Activated T-helper 2 cell treated with anti-CD3 and anti-CD28 coated beads, Interferon-gamma antibody, Interleukin-2, Interleukin-4, amounts not matched to agents 10 μg/mL and 5 μg/mL and 100 μg/mL, durations not matched to agents 14 hours and 24 hours and 36 hours (primary cell): Measurements from ENCODE around the gene RASEF. TPM values are rescaled to one million over a fixed set of nuclear protein-coding genes. Genes with fewer than 3 reads are reported as not detected.

Experiments used
- DNase-seq: peaks from one replicate; pipeline ENCODE4 v3.0.0; 2021; ENCODE audit warnings: low spot score
- H3K27ac Mint-ChIP-seq: one replicate; pipeline ENCODE4 v1.8.0; 2021; ENCODE audit warnings: mixed read lengths
- H3K27me3 Mint-ChIP-seq: one replicate; pipeline ENCODE4 v1.8.0; 2021; ENCODE audit warnings: low read depth, mixed read lengths
- H3K36me3 Mint-ChIP-seq: one replicate; pipeline ENCODE4 v1.8.0; 2021; ENCODE audit warnings: low read depth, mixed read lengths
- H3K4me1 Mint-ChIP-seq: one replicate; pipeline ENCODE4 v1.8.0; 2021; ENCODE audit warnings: low read depth, mixed read lengths
- H3K4me3 Mint-ChIP-seq: one replicate; pipeline ENCODE4 v1.8.0; 2021; ENCODE audit warnings: low read depth, mild to moderate bottlenecking, moderate library complexity, mixed read lengths
- H3K9me3 Mint-ChIP-seq: one replicate; pipeline ENCODE4 v1.8.0; 2021; ENCODE audit warnings: mixed read lengths
- intact Hi-C: fragments of 100-400 bp; cut with micrococcal nuclease; formaldehyde crosslinking; loops from one replicate; pipeline ENCODE4 v1.15.1; 2023
- total RNA-seq: library from RNA; stranded (reverse); gene quantifications from 2 replicates; pipeline ENCODE4 v1.2.3, GENCODE V29; 2022

RASEF gene
- total RNA-seq, 1 donor from 2014 or later: not detected

DNA sequence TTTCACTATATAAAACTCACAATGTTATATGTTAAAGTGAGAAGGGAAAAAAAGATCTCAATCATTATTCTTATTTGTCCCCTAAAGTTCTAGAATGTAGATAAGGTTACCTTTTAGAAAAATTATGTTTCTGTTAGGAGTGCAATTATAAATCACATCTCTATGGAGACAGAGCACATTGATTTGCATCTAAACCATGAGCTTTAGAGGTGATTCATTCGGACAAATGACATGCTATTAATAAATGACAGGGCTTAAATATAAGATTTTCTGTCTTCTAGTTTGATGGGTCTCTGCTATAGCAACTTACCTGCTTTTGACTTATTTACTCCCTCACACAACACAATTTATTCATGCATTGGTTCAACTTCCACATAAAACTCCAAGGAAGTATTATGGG lies 39.8 kb downstream of the RASEF start:
- Mint-ChIP-seq H3K27me3 (no peaks in the 10 kb centered on the region), H3K9me3 (no peaks in the 10 kb centered on the region), H3K4me3 (no peak overlapping the region), H3K36me3 (no peaks in the 10 kb centered on the region), H3K4me1 (no peaks in the 10 kb centered on the region), H3K27ac (no peak overlapping the region)
- DNase-seq: no peak
- intact Hi-C loops: no loop called here

DNA sequence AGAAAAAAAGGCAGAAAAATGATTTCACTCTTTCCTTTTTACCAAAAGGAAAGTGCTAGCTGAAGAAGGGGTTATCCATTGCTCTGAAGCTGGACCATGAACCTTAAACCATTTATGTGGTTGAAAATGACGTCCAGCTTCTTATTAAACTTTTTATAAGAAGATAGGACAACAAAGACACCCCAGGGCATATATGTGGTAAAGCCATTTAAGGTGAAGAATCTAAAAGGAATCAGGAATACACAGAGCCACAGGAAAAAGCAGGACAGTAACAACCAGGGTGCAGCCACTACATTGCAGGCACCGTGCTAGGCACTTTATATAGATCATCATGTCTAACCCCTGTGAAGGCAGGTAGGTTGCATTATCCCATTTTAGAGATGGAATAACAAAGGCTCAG lies 42.1 kb downstream of the RASEF start:
- no peak overlapping the region for H3K27ac Mint-ChIP-seq
- DNase-seq: no peak
- no peaks in the 10 kb centered on the region for H3K9me3 Mint-ChIP-seq
- H3K4me1 Mint-ChIP-seq: no peaks in the 10 kb centered on the region
- no peaks in the 10 kb centered on the region for H3K36me3 Mint-ChIP-seq
- no peaks in the 10 kb centered on the region for H3K27me3 Mint-ChIP-seq
- H3K4me3 Mint-ChIP-seq: no peak overlapping the region
- intact Hi-C loops: no loop called here

DNA sequence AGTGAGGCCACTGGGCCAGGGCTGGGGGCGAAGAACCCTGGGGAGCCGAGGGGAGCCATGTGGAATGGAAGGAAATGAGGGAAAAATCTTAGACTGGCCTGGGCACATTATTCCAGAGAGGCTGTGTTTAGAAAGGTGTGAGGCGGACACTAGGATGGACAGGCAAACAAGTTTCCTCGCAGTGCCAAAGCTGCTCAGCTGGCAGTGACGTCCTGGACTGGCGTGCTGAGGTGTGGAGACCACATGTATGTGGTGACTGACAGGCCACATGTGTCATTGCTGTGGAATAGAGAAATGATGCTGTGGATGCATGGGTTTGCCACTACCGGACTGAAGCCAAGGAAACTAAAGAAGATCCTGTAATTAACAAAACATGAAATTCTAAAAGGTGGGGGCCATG lies 42.6 kb downstream of the RASEF start:
- H3K4me1 Mint-ChIP-seq: no peaks in the 10 kb centered on the region
- H3K27ac Mint-ChIP-seq: no peak overlapping the region
- no peaks in the 10 kb centered on the region for H3K27me3 Mint-ChIP-seq
- intact Hi-C loops: no loop called here
- no peaks in the 10 kb centered on the region for H3K9me3 Mint-ChIP-seq
- H3K4me3 Mint-ChIP-seq: no peak overlapping the region
- DNase-seq: no peak
- H3K36me3 Mint-ChIP-seq: no peaks in the 10 kb centered on the region

DNA sequence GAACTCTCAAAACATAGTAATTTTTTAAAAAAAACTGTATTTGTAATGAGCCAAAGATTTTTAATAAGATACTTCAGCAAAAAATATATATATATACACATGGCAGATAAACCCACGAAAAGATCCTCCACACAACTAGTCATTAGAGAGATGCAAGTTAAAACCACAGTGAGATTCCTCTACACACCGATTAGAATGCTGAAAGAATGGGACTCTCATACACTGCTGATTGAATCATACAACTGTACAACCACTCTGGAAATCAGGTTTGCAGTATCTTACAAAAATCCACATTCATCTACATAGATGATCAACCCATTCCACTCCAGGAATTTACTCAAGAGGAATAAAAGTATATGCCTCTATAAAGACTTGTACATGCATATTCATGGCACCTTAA lies 43.7 kb downstream of the RASEF start:
- H3K36me3 Mint-ChIP-seq: no peaks in the 10 kb centered on the region
- H3K4me3 Mint-ChIP-seq: no peak overlapping the region
- H3K4me1 Mint-ChIP-seq: no peaks in the 10 kb centered on the region
- DNase-seq: no peak
- no peaks in the 10 kb centered on the region for H3K27me3 Mint-ChIP-seq
- H3K9me3 Mint-ChIP-seq: no peaks in the 10 kb centered on the region
- intact Hi-C loops: no loop called here
- H3K27ac Mint-ChIP-seq: no peak overlapping the region

DNA sequence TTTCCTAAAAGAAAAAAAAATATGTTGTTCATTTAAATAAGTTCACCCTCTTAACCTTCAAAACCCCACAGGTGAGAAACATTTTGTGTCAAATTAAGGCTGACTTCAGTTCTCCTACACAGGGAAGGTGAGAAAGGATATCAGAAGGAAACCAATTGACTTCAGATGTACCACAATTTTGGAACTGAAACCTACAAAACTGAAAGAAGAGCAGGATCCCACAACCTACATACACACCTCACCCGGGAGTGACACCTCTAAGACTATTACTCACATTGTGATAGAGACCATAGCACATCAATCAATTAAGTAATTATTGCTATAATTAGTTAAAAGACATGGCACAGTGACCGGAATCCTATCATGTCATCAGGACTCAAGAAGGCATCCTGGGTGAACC lies 47.0 kb downstream of the RASEF start:
- H3K27ac Mint-ChIP-seq: no peak overlapping the region
- no peaks in the 10 kb centered on the region for H3K9me3 Mint-ChIP-seq
- H3K4me1 Mint-ChIP-seq: peaks cover 3% of the 10 kb centered on the region
- no peaks in the 10 kb centered on the region for H3K36me3 Mint-ChIP-seq
- no peak for DNase-seq
- no peak overlapping the region for H3K4me3 Mint-ChIP-seq
- no peaks in the 10 kb centered on the region for H3K27me3 Mint-ChIP-seq
- intact Hi-C loops: no loop called here

DNA sequence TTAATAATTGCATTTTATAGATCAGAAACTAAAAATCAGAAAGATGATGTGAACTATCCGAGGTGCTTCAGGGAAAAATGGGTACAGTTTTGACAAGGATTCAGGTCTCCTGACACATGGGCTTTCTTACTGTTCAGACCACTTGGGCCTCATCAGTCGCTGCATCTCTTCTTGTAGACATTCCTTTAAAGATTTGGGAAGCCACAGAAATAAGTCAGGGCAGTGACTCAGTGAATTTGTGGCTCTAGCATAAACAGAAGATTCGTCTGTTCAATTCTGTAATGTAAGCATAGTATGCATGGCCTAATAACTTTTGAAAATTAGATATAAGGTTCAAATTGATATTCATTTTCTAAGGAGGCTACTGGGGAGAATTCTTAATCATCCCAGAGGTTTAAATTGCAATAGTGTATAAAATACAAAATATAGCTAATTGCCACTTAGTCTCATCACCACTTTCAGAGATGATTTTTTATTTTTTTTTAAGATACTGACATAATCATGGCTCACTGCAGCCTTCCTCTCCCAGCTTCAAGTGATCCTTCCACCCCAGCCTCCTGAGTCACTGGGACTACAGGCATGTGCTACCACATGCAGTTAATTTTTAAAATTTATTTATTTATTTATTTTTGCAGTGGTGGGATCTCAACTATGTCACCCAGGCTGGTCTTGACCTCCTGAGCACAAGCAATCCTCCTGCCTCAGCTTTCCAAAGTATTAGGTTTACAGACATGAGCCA lies 48.9 kb downstream of the RASEF start:
- intact Hi-C loops: no loop called here
- Mint-ChIP-seq H3K36me3 (no peaks in the 10 kb centered on the region), H3K9me3 (no peaks in the 10 kb centered on the region), H3K4me3 (no peak overlapping the region), H3K27me3 (peaks cover 4% of the 10 kb centered on the region), H3K27ac (no peak overlapping the region), H3K4me1 (peaks cover 3% of the 10 kb centered on the region)
- DNase-seq: no peak

DNA sequence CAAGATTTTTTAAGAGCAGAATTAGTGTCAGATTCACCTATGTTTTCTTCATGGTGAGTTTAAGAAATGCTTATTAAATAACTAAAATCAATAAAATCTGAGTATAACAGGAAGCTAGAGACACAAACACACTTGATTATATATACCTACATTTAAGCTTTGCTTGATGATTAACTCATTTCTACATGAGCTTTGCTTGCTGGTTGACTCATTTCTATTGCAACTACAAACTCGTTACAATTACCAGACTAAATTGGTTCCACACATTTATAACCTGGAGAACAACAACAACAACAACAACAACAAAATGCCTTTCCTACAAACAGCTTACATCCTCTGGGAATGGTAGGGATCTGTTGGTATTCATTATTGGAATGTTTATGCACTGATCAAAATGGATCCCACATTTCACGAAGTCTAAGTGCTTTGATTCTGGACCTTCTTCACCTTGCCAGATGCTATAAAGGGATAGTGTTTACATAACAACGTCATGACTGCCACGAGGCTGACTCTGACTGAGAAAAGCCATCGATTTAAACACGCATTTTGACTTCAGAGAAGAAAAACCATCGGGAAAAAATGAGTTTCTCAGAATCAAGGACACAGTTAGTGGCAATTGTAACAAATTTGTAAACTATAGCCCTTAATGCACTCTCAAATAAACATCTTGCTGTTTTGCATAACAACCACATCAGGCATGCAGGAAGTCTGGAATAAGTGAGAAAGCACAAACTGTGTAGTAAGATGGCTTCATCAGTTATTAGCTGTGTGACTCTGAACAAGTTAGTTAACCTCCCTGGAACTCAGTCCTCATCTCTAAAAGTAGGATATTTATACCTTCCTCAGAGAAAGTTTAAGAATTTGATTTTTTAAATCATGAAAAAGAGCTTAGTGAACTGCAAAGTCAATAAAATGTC lies 49.8 kb downstream of the RASEF start:
- peaks cover 3% of the 10 kb centered on the region for H3K4me1 Mint-ChIP-seq

DNA sequence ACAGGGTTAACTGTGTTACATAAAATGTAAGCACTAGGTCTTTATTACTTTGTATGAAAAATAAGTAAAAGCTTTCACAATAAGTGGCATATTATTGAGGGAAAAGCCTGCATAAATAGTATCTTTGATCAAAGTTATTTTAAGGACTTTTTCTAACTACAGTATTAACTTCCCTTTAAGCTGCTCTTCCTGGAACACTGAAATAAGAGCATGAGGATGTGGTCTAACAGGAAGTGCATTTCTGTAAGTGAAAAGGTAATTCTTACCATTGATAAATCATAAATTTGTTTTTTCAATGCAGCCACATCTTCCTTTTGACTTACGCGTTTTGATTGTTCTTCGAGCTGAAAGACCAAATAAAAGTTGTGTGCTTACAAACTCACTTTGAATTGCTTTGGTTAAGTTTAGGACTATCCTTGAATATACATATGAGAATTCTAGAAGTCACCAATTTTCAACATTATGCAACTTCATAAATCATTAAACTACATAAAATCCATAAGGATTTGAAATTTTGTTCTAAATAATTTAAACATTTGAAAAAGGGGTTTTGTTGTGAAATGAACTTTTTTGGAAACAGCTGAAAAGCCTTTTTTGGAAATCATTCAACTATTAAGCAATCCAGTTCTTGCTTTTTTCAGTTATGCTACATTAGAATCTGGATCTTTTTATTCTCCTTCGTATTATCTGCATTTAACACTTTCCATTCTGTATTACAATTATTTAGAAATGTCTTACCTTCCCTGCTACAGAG lies 50.6 kb downstream of the RASEF start:
- no peak overlapping the region for H3K27ac Mint-ChIP-seq
- no peak for DNase-seq
- H3K36me3 Mint-ChIP-seq: no peaks in the 10 kb centered on the region
- intact Hi-C loops: no loop called here
- H3K4me1 Mint-ChIP-seq: peaks cover 3% of the 10 kb centered on the region
- no peaks in the 10 kb centered on the region for H3K9me3 Mint-ChIP-seq
- H3K27me3 Mint-ChIP-seq: peaks cover 4% of the 10 kb centered on the region
- H3K4me3 Mint-ChIP-seq: no peak overlapping the region

More for the DNA sequence above, 49.8 kb downstream of the RASEF start:
- Mint-ChIP-seq H3K27me3 (peaks cover 4% of the 10 kb centered on the region), H3K4me3 (no peak overlapping the region), H3K36me3 (no peaks in the 10 kb centered on the region), H3K27ac (no peak overlapping the region), H3K9me3 (no peaks in the 10 kb centered on the region)
- intact Hi-C loops: no loop called here
- DNase-seq: no peak

DNA sequence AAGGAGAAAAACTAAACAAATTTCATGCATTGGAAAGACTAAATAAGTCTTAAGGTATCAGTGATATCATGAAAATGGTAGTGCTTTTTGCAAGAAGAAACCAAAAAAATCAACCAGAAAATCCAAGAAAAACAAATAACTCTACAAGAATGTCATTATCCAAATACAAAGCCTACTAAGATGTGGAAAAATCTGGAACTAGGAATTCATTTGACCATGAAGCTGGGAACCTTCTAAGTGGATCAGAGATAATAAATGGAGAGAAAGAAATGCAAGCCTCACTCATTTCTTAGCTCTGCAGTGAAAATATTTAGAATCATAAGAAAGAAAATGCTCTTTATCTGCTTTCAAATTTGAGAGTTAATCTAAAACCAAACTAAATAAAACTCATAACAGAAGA lies 51.3 kb downstream of the RASEF start:
- Mint-ChIP-seq H3K4me3 (no peak overlapping the region), H3K4me1 (peaks cover 3% of the 10 kb centered on the region), H3K27me3 (peaks cover 4% of the 10 kb centered on the region), H3K9me3 (no peaks in the 10 kb centered on the region), H3K36me3 (no peaks in the 10 kb centered on the region), H3K27ac (no peak overlapping the region)
- DNase-seq: no peak
- intact Hi-C loops: no loop called here

DNA sequence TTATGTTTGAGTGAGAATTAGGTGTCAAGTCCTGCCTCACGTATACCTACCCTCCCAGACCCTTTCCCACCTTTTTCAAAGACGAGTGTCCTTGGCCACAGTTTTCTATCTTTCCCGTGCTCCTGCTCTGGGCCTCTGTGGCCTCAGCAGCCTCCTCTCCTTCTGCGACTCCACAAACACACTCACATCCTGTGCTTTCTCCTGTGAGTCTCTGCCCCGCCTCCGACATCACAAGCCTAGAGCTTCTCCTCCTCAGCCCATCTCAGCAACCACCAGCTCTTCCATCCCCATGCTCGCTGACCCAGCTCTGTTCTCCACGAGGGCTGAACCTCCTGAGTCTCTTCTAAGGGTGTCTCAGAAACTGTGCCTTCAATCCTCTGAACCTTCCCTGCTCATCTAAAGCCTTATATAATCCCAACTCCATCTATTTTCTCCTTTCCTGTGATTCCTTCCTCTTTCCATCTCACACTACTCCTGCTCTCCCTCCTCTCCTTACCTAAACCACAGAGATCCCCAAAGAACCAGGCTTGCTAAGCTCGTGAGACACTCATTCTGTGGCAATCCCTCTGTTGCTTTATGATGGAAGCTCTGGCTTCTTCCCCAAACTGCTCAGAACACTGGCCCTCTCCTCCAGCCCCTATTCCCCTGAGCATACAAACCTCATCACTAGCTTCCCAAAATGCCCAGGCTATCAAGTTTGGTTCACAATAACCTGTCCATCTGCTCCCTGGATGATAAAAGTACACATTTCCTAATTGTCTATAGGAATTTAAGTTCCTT lies 55.2 kb downstream of the RASEF start:
- no peak for DNase-seq
- H3K36me3 Mint-ChIP-seq: no peaks in the 10 kb centered on the region
- H3K4me1 Mint-ChIP-seq: peaks cover 3% of the 10 kb centered on the region
- peaks cover 4% of the 10 kb centered on the region for H3K27me3 Mint-ChIP-seq
- intact Hi-C loops: no loop called here
- H3K27ac Mint-ChIP-seq: no peak overlapping the region
- H3K4me3 Mint-ChIP-seq: no peak overlapping the region
- H3K9me3 Mint-ChIP-seq: no peaks in the 10 kb centered on the region

DNA sequence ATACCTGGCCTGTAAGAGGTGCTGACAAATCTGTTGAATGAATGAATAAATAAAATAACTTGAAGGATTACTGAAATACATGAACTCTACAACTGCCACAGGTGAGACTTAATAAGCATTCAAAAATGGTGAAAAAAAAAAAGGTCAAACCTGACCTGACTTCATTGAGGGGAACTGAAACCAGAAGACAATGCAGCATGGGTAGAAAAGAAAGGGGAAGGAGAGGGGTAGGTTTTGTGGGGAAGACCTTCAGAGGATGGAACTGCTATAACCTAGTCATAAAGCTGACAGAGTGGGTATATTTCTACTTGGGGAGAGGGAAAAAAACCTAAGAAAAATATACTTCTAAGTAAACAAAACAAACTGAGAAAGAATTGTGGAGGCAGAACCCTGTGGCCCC lies 56.6 kb downstream of the RASEF start:
- Mint-ChIP-seq H3K9me3 (no peaks in the 10 kb centered on the region), H3K27ac (no peak overlapping the region), H3K36me3 (no peaks in the 10 kb centered on the region), H3K4me3 (no peak overlapping the region), H3K4me1 (no peaks in the 10 kb centered on the region), H3K27me3 (peaks cover 4% of the 10 kb centered on the region)
- intact Hi-C loops: no loop called here
- no peak for DNase-seq

DNA sequence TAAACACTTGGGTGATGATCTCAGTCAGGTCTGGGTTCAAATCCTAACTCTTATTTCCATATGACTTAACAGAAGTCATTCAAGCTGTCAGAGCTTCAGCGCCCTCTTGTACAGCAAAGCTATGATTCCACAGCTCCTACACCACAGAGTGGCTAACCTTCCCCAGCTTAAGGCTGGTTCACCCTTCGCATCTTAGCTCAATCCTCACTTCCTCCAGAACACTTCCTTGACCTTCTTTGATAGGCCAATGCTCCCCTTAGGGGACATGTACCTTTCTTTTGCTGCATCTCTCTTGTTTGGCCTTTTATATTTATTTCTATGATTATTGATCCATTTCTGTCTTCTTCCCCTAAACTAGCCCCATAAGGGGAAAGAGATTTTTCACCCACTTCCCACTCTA lies 57.0 kb downstream of the RASEF start:
- intact Hi-C loops: no loop called here
- Mint-ChIP-seq H3K27ac (no peak overlapping the region), H3K36me3 (no peaks in the 10 kb centered on the region), H3K27me3 (peaks cover 4% of the 10 kb centered on the region), H3K9me3 (no peaks in the 10 kb centered on the region), H3K4me1 (no peaks in the 10 kb centered on the region), H3K4me3 (no peak overlapping the region)
- no peak for DNase-seq
